WTC11 (cell line): ENCODE data around the gene PWWP3B. TPM values are rescaled to one million over a fixed set of nuclear protein-coding genes. Genes with fewer than 3 reads are reported as not detected.

Experiments
- ATAC-seq: fragments of 200-7000 bp; cut with Tn5 transposase; 2 replicates; pipeline ENCODE4 v1.10.0; 2021; ENCODE audit warnings: mild to moderate bottlenecking, moderate library complexity
- CTCF ChIA-PET: fragments of 300-600 bp; sonication (Branson Sonifier 250); formaldehyde crosslinking; loops from one replicate; lab custom pipeline; 2021; ENCODE audit warnings: antibody characterized with exemption; lab: Charles Lee
- POLR2A ChIA-PET: fragments of 350-600 bp; sonication (Branson Sonifier 250); formaldehyde crosslinking; loops from one replicate; lab custom pipeline; 2021; ENCODE audit warnings: antibody characterized with exemption; lab: Charles Lee
- DNase-seq: peaks from one replicate; pipeline ENCODE4 v3.0.0; 2021; ENCODE audit warnings: low spot score
- H3K27ac Mint-ChIP-seq: 2 replicates; pipeline ENCODE4 v1.8.0; 2021; ENCODE audit warnings: mixed read lengths
- H3K27me3 Mint-ChIP-seq: 2 replicates; pipeline ENCODE4 v1.8.0; 2021; ENCODE audit warnings: low read depth, mild to moderate bottlenecking, moderate library complexity, mixed read lengths
- H3K36me3 Mint-ChIP-seq: 2 replicates; pipeline ENCODE4 v1.8.0; 2021; ENCODE audit warnings: mixed read lengths
- H3K4me1 Mint-ChIP-seq: 2 replicates; pipeline ENCODE4 v1.8.0; 2022; ENCODE audit warnings: mixed read lengths
- H3K4me3 Mint-ChIP-seq: 2 replicates; pipeline ENCODE4 v1.8.0; 2021; ENCODE audit warnings: mild to moderate bottlenecking, moderate library complexity, mixed read lengths
- H3K9me3 Mint-ChIP-seq: 2 replicates; pipeline ENCODE4 v1.8.0; 2021; ENCODE audit warnings: mixed read lengths
- FOXP1 ChIP-seq: sonication (generic); formaldehyde crosslinking; IDR thresholded peaks from 2 replicates; pipeline ENCODE4 v1.8.0; 2022; ENCODE audit warnings: missing genetic modification reagents, mild to moderate bottlenecking, moderate library complexity, borderline replicate concordance
- GABPB1 ChIP-seq: sonication (generic); formaldehyde crosslinking; IDR thresholded peaks from 2 replicates; pipeline ENCODE4 v1.8.1; 2023; ENCODE audit warnings: mild to moderate bottlenecking, missing genetic modification reagents
- IRF2 ChIP-seq: sonication (generic); formaldehyde crosslinking; IDR thresholded peaks from 2 replicates; pipeline ENCODE4 v1.8.0; 2022; ENCODE audit warnings: low read depth, missing genetic modification reagents, borderline replicate concordance
- KAT7 ChIP-seq: sonication (generic); formaldehyde crosslinking; IDR thresholded peaks from 2 replicates; pipeline ENCODE4 v1.8.1; 2023; ENCODE audit warnings: missing genetic modification reagents, mild to moderate bottlenecking, borderline replicate concordance
- NFATC4 ChIP-seq: fragments of 250-450 bp; sonication (Bioruptor Pico); IDR thresholded peaks from 2 replicates; pipeline ENCODE4 v1.9.0; 2021; ENCODE audit warnings: mild to moderate bottlenecking
- NFE2L1 ChIP-seq: sonication (generic); formaldehyde crosslinking; IDR thresholded peaks from 2 replicates; pipeline ENCODE4 v1.8.1; 2023; ENCODE audit warnings: missing genetic modification reagents
- NR2C2 ChIP-seq: sonication (generic); formaldehyde crosslinking; IDR thresholded peaks from 2 replicates; pipeline ENCODE4 v1.8.0; 2022; ENCODE audit warnings: mild to moderate bottlenecking, missing genetic modification reagents
- NR3C1 ChIP-seq: sonication (generic); formaldehyde crosslinking; conservative IDR thresholded peaks from 2 replicates; pipeline ENCODE4 v1.8.1; 2023; ENCODE audit warnings: low read depth, mild to moderate bottlenecking, missing genetic modification reagents
- OVOL2 ChIP-seq: fragments of 250-450 bp; sonication (Bioruptor Pico); IDR thresholded peaks from 2 replicates; pipeline ENCODE4 v1.9.0; 2021; ENCODE audit warnings: mild to moderate bottlenecking, borderline replicate concordance
- ZNF416 ChIP-seq: fragments of 250-450 bp; sonication (Bioruptor Pico); IDR thresholded peaks from 2 replicates; pipeline ENCODE4 v1.9.0; 2021; ENCODE audit warnings: mild to moderate bottlenecking, inconsistent platforms
- total RNA-seq: library from RNA; stranded (reverse); gene quantifications from 3 replicates; pipeline ENCODE4 v1.2.3, GENCODE V29; 2021
- TF ChIP-seq, protein P1 (sequence below): sonication (generic); formaldehyde crosslinking; IDR thresholded peaks from 2 replicates; pipeline ENCODE4 v1.8.0; 2022; ENCODE audit warnings: missing genetic modification reagents
- TF ChIP-seq, protein P2 (sequence below): sonication (generic); formaldehyde crosslinking; IDR thresholded peaks from 2 replicates; pipeline ENCODE4 v1.8.1; 2022; ENCODE audit warnings: missing genetic modification reagents, borderline replicate concordance
- TF ChIP-seq, protein P3 (sequence below): sonication (generic); formaldehyde crosslinking; IDR thresholded peaks from 2 replicates; pipeline ENCODE4 v1.8.1; 2023; ENCODE audit warnings: mild to moderate bottlenecking, moderate library complexity, missing genetic modification reagents
- TF ChIP-seq, protein P4 (sequence below): sonication (generic); formaldehyde crosslinking; IDR thresholded peaks from 2 replicates; pipeline ENCODE4 v1.8.0; 2022; ENCODE audit warnings: mild to moderate bottlenecking, missing genetic modification reagents
- TF ChIP-seq, protein P5 (sequence below): fragments of 250-450 bp; sonication (Bioruptor Pico); IDR thresholded peaks from 2 replicates; pipeline ENCODE4 v1.8.0; 2021; ENCODE audit warnings: mild to moderate bottlenecking
- TF ChIP-seq, protein P6 (sequence below): sonication (generic); formaldehyde crosslinking; IDR thresholded peaks from 2 replicates; pipeline ENCODE4 v1.8.0; 2023; ENCODE audit warnings: missing genetic modification reagents
- TF ChIP-seq, protein P7 (sequence below): sonication (generic); formaldehyde crosslinking; IDR thresholded peaks from 2 replicates; pipeline ENCODE4 v1.8.0; 2023; ENCODE audit warnings: mild to moderate bottlenecking, missing genetic modification reagents

The PWWP3B gene
- total RNA-seq, 1 experiment from 2014 or later, result 0.52 TPM

DNA sequence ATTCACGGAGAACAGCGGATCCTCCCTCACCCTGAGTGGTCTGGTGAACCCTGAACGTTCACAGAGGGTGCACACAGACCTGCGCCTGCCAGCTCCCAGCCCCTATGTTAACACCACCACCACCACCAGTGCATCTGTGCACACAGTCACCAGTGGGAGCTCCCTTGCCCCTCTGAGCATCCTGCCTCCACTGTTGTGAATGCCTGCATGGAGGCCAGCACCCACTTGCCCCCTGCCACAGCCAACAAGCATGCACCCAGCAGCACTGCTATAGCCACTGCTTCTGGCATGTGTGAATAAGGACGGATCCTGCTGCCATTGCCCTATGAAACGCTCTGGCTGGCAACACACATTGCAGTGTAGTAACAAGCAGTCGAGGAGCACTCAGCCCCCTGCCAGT lies 29.1 kb upstream of the PWWP3B start:
- POLR2A ChIA-PET, result no interaction called here
- peaks cover 30% of the 10 kb centered on the region for H3K9me3 Mint-ChIP-seq

DNA sequence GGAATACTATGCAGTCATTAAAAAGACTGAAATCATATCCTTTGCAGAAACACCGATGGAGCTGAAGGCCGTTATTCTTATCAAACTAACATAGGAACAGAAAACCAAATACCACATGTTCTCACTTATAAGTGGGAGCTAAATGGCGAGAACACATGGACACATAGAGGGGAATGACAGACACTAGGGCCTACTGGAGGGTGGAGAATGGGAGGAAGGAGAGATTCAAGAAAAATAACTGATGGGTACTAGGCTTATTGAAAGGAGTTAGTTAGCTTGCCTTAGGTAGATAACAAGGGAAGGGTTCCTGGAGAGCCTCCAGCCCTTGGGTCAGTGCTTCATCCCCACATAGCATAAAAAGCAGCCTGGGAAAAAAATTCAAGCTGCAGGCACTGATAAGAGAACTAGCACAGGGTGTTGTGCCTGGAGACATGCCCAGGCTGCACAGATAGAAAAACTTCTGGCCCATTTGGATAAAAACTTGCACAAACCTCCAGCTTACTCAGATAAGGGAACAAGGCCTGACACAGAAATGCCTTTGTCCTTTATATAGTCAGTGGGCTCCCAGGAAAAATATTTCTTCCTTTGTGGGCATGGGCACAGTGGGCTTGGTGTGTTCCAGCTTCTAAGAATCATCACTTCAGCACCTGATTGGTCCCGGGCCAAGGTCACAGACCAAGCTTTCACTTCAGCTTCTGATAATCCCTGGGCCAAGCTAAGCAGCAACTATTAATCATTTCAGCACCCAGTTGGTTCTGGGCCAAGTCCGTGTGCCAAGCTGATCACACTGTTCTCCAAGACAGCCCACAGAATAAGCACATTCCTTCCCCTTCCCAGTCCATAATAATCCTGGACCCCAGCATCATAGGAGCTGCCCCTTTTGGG lies 23.1 kb upstream of the PWWP3B start:
- peaks cover 35% of the 10 kb centered on the region for H3K9me3 Mint-ChIP-seq
- CTCF ChIA-PET, result no interaction called here
- ATAC-seq, result no peak
- H3K4me3 Mint-ChIP-seq, result no peak overlapping the region
- no peaks in the 10 kb centered on the region; the same call in 1 of the 2 replicates for H3K27me3 Mint-ChIP-seq
- H3K4me1 Mint-ChIP-seq, result no peaks in the 10 kb centered on the region
- no peak for DNase-seq
- POLR2A ChIA-PET, result no interaction called here
- no peak overlapping the region for H3K27ac Mint-ChIP-seq
- H3K36me3 Mint-ChIP-seq, result no peaks in the 10 kb centered on the region; the same call in none of the 2 replicates
- no peak for TF ChIP-seq NFATC4 (CRISPR knock-in tag)
- TF ChIP-seq, protein P1, sequence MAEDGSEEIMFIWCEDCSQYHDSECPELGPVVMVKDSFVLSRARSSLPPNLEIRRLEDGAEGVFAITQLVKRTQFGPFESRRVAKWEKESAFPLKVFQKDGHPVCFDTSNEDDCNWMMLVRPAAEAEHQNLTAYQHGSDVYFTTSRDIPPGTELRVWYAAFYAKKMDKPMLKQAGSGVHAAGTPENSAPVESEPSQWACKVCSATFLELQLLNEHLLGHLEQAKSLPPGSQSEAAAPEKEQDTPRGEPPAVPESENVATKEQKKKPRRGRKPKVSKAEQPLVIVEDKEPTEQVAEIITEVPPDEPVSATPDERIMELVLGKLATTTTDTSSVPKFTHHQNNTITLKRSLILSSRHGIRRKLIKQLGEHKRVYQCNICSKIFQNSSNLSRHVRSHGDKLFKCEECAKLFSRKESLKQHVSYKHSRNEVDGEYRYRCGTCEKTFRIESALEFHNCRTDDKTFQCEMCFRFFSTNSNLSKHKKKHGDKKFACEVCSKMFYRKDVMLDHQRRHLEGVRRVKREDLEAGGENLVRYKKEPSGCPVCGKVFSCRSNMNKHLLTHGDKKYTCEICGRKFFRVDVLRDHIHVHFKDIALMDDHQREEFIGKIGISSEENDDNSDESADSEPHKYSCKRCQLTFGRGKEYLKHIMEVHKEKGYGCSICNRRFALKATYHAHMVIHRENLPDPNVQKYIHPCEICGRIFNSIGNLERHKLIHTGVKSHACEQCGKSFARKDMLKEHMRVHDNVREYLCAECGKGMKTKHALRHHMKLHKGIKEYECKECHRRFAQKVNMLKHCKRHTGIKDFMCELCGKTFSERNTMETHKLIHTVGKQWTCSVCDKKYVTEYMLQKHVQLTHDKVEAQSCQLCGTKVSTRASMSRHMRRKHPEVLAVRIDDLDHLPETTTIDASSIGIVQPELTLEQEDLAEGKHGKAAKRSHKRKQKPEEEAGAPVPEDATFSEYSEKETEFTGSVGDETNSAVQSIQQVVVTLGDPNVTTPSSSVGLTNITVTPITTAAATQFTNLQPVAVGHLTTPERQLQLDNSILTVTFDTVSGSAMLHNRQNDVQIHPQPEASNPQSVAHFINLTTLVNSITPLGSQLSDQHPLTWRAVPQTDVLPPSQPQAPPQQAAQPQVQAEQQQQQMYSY (CRISPR knock-in tag), result no peak
- TF ChIP-seq, protein P2, sequence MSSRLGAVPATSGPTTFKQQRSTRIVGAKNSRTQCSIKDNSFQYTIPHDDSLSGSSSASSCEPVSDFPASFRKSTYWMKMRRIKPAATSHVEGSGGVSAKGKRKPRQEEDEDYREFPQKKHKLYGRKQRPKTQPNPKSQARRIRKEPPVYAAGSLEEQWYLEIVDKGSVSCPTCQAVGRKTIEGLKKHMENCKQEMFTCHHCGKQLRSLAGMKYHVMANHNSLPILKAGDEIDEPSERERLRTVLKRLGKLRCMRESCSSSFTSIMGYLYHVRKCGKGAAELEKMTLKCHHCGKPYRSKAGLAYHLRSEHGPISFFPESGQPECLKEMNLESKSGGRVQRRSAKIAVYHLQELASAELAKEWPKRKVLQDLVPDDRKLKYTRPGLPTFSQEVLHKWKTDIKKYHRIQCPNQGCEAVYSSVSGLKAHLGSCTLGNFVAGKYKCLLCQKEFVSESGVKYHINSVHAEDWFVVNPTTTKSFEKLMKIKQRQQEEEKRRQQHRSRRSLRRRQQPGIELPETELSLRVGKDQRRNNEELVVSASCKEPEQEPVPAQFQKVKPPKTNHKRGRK, result no peak
- TF ChIP-seq, protein P3, sequence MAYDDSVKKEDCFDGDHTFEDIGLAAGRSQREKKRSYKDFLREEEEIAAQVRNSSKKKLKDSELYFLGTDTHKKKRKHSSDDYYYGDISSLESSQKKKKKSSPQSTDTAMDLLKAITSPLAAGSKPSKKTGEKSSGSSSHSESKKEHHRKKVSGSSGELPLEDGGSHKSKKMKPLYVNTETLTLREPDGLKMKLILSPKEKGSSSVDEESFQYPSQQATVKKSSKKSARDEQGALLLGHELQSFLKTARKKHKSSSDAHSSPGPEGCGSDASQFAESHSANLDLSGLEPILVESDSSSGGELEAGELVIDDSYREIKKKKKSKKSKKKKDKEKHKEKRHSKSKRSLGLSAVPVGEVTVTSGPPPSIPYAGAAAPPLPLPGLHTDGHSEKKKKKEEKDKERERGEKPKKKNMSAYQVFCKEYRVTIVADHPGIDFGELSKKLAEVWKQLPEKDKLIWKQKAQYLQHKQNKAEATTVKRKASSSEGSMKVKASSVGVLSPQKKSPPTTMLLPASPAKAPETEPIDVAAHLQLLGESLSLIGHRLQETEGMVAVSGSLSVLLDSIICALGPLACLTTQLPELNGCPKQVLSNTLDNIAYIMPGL, result no peak
- TF ChIP-seq, protein P4, sequence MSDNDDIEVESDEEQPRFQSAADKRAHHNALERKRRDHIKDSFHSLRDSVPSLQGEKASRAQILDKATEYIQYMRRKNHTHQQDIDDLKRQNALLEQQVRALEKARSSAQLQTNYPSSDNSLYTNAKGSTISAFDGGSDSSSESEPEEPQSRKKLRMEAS, result no peak
- TF ChIP-seq, protein P5, sequence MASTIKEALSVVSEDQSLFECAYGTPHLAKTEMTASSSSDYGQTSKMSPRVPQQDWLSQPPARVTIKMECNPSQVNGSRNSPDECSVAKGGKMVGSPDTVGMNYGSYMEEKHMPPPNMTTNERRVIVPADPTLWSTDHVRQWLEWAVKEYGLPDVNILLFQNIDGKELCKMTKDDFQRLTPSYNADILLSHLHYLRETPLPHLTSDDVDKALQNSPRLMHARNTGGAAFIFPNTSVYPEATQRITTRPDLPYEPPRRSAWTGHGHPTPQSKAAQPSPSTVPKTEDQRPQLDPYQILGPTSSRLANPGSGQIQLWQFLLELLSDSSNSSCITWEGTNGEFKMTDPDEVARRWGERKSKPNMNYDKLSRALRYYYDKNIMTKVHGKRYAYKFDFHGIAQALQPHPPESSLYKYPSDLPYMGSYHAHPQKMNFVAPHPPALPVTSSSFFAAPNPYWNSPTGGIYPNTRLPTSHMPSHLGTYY (CRISPR knock-in tag), result no peak
- TF ChIP-seq KAT7 (CRISPR knock-in tag), result no peak

More for the DNA sequence above, 29.1 kb upstream of the PWWP3B start:
- no peak overlapping the region for H3K4me3 Mint-ChIP-seq
- ATAC-seq, result no peak
- TF ChIP-seq, protein P6, sequence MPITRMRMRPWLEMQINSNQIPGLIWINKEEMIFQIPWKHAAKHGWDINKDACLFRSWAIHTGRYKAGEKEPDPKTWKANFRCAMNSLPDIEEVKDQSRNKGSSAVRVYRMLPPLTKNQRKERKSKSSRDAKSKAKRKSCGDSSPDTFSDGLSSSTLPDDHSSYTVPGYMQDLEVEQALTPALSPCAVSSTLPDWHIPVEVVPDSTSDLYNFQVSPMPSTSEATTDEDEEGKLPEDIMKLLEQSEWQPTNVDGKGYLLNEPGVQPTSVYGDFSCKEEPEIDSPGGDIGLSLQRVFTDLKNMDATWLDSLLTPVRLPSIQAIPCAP, result no peak
- TF ChIP-seq ZNF416 (CRISPR knock-in tag), result no peak
- no peak for TF ChIP-seq OVOL2 (CRISPR knock-in tag)
- TF ChIP-seq GABPB1 (CRISPR knock-in tag), result no peak
- TF ChIP-seq, protein P7, sequence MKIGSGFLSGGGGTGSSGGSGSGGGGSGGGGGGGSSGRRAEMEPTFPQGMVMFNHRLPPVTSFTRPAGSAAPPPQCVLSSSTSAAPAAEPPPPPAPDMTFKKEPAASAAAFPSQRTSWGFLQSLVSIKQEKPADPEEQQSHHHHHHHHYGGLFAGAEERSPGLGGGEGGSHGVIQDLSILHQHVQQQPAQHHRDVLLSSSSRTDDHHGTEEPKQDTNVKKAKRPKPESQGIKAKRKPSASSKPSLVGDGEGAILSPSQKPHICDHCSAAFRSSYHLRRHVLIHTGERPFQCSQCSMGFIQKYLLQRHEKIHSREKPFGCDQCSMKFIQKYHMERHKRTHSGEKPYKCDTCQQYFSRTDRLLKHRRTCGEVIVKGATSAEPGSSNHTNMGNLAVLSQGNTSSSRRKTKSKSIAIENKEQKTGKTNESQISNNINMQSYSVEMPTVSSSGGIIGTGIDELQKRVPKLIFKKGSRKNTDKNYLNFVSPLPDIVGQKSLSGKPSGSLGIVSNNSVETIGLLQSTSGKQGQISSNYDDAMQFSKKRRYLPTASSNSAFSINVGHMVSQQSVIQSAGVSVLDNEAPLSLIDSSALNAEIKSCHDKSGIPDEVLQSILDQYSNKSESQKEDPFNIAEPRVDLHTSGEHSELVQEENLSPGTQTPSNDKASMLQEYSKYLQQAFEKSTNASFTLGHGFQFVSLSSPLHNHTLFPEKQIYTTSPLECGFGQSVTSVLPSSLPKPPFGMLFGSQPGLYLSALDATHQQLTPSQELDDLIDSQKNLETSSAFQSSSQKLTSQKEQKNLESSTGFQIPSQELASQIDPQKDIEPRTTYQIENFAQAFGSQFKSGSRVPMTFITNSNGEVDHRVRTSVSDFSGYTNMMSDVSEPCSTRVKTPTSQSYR (CRISPR knock-in tag), result no peak
- TF ChIP-seq, protein P1 (CRISPR knock-in tag), result no peak
- TF ChIP-seq NFE2L1 (CRISPR knock-in tag), result no peak
- TF ChIP-seq IRF2 (CRISPR knock-in tag), result no peak
- no peak for TF ChIP-seq FOXP1 (CRISPR knock-in tag)
- TF ChIP-seq NR3C1, result no peak
- TF ChIP-seq NR2C2 (CRISPR knock-in tag), result no peak
- DNase-seq, result no peak
- 0 out of 2 replicates have a peak, but pooled peaks cover 2% of the 10 kb centered on the region for H3K4me1 Mint-ChIP-seq
- H3K27me3 Mint-ChIP-seq, result no peaks in the 10 kb centered on the region; the same call in 1 of the 2 replicates
- CTCF ChIA-PET, result no interaction called here
- no peaks in the 10 kb centered on the region; the same call in 1 of the 2 replicates for H3K36me3 Mint-ChIP-seq
- H3K27ac Mint-ChIP-seq, result no peak overlapping the region
